ENCODE results near the gene ANXA7.
A peak's percentile ranks its signal among the peaks of the same experiment; 100 is the strongest.
"Not testable (repeated sequence)": the region's sequence is repeated elsewhere in the genome, so short reads cannot be mapped to it uniquely, and the experiment has no call there.

Gene ANXA7

DNA sequence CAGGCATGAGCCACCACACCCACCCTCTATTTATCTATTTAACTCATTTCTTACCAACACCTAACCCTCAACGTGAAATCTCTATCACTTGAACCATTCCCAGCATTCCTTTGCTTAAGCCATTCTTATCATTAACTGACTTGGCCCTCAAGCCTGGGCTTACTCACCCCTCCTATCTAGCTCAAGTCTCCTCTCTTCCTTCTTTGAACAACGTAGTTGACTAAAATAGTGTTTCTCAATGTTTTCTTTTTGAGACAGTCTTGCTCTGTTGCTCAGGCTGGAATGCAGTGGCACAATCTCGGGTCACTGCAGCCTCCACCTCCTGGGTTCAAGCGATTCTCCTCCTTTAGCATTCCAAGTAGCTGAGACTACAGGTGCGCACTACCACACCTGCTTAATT, 7.0 kb downstream of the ANXA7 start:
- no peak for DNase-seq

DNA sequence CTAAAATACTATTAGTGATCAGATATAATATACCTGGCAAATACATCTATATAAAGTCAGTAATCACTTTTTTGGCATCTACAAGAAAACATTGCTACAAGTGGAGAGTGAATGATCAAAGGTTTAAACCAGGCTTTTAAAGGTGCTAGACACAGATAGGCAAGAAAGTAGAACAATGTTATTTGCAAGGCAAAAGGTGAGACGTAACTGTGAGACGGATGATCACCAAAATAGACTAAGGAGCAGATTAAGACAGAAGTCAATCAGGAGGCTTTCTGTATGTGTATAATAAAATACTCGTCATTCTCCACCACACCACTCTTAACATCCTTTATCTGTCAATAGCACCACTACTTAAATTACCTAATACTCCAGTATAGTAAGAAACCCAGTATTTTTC, 8.3 kb downstream of the ANXA7 start:
- no peak for DNase-seq

DNA sequence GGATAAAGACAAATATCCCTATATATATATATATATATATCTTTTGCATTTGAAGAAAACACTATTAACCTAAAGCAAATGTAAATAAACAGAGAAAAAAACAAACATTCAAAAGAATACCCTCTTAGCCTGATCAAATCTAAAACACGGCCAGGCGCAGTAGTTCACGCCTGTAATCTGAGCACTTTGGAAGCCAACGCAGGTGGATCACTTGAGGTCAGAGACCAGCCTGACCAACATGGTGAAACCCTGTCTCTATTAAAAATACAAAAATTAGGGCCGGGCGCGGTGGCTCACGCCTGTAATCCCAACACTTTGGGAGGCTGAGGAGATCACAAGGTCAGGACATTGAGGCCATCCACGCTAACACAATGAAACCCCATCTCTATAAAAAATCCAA, 9.2 kb downstream of the ANXA7 start:
- no peak for DNase-seq

DNA sequence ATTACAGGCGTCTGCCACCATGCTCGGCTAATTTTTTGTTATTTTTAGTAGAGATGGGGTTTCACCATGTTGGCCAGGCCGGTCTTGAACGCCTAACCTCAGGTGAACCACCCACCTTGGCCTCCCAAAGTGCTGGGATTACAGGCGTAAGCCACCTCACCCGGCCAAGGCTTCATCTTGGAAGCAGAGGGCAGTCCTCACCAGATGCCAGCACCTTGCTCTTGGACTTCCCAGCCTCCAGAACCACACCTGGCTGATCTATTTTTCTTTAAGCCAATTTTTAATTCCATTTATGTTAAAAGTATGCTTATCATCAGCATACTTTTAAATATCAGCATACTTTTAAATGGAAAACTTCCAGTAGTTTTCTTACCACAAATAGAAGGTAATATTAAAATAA, 12.2 kb downstream of the ANXA7 start:
- DNase-seq = no peak

DNA sequence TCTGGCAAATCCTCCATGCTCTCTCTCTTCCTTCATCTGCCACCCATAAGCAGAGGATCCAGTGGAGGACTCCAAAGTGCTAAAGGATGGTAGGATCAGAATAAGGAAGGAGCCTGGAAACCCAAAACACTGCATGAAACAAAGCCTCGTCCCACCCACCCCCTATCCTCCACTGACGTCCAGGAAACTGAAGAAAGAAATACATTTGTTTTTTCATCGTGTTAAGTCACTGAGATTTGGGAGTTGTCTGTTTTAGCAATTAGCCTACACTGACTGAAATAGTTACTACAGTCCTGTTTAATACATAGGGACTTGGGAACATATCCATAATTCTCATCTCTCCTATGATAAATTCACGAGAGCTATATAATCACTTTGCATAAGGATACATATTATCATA, 14.8 kb downstream of the ANXA7 start:
- no peak for DNase-seq

DNA sequence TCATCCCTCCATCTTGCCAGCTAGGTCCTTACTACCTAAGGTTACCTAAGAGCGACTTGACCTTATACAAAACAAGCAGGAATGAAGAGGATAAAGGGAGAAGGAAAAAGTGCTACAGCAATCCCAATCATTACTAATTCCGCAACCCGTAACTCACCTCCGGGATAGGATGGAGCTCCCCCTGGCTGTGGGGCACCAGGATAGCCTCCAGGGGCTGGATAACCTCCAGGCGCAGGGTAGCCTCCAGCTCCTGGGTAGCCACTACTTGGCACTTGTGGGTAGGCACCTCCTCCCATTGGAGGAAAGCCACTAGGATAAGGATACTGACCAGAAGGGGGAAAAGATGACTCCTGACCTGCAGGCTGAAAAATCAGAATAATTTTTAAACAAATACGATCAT, 15.8 kb downstream of the ANXA7 start:
- DNase-seq = no peak

DNA sequence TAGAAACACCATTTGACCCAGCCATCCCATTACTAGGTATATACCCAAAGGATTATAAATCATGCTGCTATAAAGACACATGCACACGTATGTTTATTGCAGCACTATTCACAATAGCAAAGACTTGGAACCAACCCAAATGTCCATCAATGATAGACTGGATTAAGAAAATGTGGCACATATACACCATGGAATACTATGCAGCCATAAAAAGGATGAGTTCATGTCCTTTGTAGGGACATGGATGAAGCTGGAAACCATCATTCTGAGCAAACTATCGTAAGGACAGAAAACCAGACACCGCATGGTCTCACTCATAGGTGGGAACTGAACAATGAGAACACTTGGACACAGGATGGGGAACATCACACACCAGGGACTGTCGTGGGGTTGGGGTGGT, 19.5 kb downstream of the ANXA7 start:
- DNase-seq = not testable (repeated sequence)

DNA sequence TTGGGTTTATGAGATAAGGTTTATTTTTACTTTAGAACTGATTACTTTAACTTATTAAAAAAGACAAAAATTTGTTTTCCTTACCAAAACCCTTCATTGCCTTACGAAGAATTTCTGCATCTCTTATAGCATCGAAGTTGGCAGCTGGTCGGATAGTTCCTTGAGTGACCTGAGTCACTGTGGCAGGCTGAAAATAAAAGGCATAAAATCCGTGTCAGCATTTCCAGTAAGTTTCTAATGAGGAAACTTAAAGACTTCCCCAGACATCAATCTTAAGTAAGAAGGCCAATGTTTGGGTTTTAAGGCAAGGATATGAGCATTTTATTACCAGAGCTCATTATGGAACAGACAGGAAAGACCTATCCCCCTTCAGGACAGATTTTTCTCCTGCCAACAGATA, 25.6 kb downstream of the ANXA7 start:
- DNase-seq = no peak

DNA sequence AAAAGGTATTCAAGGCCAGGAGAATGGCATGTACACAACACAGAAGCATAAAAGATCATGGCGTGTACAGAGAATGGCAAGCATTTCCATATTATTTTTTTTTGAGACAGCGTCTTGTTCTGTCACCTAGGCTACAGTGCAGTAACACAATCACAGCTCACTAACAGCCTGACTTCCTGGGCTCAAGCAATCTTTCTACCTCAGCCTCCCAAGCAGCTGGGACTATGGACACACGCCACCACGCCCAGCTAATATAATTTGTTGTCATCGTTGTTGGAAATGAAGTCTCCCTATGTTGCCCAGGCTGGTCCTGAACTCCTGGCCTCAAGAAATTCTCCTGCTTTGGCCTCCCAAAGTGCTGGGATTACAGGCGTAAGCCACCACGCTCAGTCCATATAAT, 27.3 kb downstream of the ANXA7 start:
- DNase-seq = no peak

DNA sequence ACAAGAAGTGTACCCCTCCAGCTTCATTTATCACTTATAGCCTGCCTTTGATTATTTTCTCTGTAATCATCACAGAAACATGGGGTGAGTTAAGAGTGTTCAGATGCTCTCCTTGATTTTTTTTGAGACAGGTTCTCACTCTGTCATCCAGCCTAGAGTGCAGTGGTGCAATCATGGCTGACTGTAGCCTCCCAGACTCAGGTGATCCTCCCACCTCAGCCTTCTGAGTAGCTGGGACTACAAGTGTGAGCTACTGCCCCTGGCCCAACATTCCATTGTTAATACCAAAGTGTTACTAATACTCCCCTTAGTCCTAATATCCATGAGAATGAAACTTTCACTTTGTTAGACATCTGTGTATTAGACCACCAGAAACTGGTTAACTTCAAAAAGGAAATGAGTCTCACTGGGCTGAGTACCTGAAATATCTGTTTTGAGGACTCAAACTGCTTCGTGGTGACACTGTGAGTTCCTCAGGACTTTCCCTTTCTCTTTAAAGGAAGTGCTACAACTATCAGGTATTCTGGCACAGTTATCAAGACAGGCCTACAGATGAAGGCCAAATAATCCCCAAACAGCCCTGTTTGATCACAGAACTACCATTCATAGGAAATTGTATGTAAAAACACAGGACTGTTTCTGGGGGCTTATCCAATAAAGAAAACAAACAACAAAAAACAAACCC, 34.7 kb downstream of the ANXA7 start:
- no peak for DNase-seq

DNA sequence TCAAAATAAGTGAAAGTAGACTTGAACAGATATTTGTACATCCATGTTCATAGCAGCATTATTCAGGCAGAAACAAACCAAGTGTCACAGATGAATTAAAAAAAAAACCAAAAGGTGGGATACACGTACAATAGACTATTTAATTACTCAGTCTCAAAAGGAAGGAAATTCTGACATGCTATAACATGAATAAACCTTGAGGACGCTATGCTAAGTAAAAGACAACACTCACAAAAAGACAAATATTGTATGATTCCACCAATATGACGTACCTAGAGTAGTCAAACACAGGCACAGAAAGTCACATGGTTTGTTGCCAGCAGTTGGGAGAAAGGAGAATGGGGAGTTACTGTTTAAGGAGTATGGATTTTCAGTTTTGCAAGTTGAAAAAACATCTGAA, 37.2 kb downstream of the ANXA7 start:
- DNase-seq = no peak

DNA sequence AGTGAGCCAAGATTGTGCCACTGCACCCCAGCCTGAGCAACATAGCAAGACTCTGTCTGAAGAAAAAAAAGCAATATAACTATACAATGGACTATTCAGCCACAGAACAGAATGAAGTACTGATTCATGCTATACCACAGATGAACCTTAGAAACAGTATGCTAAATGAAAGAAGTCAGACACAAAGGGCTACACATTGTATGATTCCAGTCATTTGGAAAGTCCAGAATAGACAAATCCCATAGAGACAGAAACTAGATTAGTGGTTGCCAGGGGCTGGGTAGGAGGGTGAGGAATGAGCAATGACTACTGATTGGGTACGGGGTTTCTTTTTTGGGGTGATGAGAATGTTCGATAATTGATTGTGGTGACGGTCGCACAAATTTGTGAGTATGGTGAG, 45.6 kb downstream of the ANXA7 start:
- no peak for DNase-seq

DNA sequence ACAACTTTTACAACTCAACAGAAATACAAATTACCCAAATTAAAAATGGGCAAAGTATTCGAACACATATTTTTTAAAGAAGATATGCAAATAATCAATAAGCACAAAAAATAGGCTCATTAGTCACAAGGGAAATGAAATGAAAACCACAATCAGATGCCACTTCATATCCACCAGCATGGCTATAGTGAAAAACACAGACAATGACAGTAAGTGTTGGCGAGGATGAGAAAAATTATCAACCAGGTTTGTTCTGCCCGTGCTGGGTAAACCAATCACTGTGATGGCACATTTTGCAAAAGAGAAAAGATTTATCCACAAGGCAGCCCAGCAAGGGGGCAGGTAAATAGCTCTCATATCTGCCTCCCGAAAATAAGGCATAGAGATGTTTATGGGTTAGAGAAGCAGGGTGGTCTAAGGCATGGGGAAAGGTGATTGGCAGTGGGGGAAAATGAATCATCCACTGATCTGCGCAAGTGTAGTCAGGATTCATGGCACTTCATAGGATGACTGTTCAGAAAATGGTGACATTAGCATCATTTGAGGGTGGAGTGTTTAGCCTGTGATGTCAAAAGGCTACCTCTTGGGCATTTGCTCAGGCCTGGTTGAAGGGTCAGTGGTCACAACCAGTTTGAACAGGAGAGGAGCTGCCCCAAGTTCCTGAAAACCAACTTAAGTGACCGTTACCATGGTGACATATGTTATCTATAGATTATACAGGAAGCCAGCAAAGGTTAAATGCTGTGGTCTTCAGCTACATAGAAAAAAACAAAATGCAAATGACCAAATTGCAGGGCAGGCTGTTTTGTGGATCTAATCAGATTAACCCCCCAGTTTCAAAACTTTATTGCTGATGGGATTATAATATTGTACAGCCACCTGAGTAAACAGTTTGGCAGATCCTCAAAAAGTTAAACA, 47.2 kb downstream of the ANXA7 start:
- DNase-seq = no peak

DNA sequence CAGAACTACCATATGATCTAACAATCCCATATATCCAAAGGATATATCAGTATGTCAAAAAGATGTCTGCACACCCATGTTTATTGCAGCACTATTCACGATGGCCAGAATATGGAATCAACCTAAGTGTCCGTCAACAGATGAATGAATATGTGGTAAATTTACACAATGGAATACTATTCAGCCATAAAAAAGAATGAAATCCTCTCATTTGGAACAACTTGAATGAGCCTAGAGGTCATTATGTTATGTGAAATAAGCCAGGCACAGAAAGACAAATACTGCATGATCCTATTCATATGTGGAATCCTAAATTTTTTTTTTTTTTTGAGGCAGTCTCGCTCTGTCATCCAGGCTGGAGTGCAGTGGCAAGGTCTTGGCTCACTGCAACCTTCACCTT, 48.9 kb downstream of the ANXA7 start:
- no peak for DNase-seq

DNA sequence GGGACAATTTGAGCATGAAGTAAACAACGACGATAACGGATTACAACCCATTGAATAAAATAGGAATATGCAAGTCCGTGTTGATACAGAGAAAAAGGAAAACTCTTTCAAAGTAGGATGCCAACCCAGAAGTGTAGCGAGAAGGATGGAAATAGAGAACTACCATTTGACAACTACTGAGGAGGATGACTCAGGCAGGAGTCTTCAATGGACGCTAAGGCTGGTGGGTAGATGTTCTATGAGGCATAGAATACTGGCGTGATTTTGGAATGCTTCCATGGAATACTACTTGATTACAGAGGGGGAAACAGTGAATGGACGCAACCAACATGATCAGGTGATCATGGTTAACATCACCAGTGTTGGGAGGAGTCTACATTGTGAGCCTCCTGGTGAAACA, 54.4 kb downstream of the ANXA7 start:
- DNase-seq = no peak

DNA sequence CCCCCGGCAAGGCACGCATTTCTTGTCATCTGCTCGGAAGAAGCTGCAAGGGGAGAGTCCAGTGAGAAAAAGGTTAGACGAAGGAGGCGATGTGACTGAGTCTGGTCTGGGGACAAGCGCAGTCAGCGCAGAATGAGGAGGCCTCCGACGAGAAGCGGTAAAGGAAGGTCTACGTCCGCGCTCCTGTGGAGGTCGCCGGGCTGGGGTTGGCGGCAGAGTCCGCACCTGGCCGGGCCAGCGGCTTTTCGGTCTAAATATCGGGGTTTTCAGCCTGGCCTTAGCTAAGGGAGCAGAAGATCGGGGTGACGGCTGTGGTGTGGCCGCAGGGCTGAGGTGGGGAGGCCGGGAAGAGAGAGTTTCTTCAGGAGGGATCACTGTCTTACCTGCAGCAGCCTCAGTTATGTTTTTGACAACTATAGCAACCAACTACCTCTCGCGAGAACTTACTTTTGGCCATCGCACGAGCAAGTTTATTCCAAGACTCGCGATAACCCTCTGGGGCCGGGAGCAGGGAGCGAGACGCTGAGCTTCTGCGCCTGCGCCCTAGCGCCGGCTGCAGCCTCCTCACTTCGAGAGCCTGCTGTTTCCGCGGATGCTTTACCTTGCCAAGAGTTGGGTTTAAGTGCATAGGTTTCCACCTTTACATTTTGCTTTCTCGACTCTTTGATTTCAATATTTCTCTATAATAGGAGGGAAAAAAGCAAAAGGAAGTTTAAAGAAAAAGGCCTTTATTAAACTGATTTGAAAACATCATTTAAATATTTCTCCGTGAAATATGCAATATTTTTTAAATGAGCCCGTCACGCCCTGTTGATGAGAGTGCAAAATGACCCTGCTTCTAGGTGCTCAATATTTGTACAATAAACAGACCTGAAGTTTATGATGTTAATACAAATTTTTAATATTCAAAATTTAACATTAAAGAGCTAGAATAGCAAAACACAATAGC, 55.3 kb downstream of the ANXA7 start, which contains the start of gene CFAP70:
Gene CFAP70, minus strand, starts transcription at position 534 of the 949 bp plus-strand sequence. CDS start 4,068 bp downstream, outside the sequence.
- DNase-seq = peak; percentile 73

DNA sequence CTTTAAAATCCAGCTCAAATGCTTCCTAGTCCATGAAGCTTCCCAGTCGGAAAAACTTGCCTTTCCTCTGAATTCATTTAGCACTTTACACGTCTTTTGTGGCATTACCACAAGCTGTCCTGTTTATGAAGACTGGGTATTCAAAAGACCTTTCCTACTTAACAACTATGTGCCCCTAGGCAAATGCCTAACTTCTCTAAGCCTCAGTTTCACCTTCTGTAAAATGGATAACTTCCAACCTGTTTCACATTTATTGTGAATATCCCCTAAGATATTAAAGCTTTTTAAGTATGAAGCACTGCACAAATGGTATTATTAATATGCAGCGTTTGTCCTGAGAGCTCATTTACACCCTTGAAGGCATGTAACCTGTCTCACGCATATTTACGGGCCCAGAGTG, 56.0 kb downstream of the ANXA7 start:
- DNase-seq = no peak

DNA sequence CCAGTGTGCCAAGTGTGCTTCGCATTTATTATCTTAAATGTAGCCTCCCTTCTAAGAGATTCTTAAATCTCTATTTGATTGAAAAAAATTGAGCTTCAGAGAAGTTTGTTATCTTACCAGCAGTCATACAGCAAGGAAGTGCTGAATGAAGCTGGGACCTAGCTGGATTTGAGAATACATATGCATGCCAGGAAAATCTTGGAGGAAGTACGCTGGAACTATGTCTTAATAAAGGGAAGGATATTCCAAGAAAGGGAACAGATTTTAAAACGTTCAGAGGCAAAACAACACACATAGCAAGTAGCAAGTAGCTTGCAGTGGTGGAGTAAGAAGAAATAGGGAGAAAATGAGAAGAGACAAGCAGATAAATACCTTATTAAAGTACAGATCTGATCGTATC, 56.7 kb downstream of the ANXA7 start:
- no peak for DNase-seq

DNA sequence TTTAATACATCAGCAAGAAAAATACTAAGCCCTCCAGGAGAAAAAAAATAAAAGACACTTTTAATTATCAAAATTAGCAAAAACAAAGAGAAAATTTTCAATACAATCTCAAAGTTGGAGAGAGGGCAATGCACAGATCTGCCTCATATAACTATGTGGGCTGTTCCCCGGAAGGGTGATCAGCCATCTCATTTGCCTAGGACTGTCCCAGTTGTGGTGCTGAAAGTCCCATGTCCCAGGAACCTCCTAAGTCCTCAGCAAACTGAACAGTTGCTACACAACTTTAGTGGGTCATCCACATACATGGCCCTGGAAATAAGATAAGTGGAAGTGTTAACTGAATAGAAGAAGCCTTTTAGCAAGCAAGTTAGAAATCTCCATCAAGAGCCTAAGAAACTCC, 69.6 kb downstream of the ANXA7 start:
- no peak for DNase-seq

DNA sequence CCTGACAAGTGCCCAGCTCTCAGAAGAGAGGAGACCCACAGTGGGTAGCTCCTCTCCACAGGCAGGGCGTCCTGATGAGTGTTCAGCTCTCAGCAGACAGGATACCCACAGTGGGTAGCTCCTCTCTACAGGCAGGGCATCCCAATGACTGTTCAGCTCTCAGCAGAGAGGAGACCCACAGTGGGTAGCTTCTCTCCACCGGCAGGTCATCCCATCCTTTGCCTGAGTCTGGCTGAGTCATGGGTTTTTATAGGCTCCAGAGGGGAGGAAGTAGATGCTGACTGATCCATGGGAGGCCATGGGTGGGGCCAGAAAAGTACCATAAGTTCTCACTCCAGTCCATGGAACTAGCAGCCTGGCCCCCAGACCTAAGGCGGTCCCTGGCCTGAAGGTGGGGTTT, 73.7 kb downstream of the ANXA7 start:
- no peak for DNase-seq

DNA sequence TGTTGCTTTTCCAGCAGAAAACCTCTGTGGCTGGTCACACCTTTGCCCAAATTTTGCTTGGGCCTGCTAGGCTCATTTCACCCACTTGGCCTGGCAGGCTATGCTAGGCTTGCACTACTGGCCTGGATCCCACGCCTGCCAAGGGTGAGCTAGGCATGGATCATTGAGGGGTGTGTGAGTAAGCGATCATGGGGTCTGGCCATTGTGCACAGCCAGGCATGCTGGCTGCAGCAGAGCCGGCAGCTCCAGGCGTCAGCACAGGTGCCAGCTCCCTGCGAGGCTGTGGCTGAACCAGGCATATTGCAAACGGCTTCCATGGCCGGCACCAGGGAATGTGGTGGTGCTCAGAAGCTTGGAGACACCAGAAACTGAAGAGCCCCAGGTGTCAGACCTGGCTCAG, 74.4 kb downstream of the ANXA7 start:
- no peak for DNase-seq

DNA sequence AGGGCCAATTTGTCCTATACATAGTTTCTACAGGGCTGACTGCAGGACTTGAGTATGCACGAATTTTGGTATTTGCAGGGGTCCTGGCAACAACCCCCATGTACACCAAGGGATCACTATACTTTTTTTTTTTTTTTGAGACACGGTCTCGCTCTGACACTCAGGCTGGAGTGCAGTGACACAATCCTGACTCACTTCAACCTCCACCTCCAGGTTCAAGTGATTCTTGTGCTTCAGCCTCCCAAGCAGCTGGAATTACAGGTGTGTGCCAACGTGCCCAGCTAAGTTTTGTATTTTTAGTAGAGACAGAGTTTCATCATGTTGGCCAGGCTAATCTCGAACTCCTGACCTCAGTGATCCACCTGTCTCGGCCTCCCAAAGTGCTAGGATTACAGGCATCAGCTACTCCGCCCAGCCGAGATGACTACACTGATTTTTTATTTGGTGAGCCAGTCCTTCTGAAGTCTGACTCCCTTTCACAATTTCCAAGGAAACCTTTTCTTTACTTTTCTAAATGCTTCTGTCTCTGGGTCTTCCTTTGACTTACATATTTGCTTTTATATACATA, 75.0 kb downstream of the ANXA7 start:
- no peak for DNase-seq

DNA sequence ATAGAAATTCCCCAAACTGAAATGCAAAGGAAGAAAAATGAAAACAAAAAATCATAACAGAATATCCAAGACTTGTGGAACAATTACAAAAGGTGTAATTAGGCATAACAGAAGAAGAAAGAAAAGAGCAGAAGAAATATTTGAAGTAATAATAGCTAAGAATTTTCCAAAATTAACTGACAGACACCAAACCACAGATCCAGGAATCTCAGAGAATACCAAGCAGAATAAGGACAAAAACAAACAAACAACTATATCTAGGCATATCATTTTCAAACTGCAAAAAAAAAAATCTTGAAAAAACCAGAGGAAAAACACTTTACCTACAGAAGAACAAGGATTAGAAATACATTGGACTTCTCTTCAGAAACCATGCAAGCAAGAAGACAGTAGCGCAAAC, 80.7 kb downstream of the ANXA7 start:
- DNase-seq = no peak

Measured in SHP77 treated with DMSO at 0.1 percent for 48 hours (cell line).